ENCODE measurements around the gene AMDHD2. TPM values are rescaled to one million over a fixed set of nuclear protein-coding genes. Genes with fewer than 3 reads are reported as not detected.

The AMDHD2 gene
- total RNA-seq, 1 donor from 2014 or later, result 61.0 TPM

DNA sequence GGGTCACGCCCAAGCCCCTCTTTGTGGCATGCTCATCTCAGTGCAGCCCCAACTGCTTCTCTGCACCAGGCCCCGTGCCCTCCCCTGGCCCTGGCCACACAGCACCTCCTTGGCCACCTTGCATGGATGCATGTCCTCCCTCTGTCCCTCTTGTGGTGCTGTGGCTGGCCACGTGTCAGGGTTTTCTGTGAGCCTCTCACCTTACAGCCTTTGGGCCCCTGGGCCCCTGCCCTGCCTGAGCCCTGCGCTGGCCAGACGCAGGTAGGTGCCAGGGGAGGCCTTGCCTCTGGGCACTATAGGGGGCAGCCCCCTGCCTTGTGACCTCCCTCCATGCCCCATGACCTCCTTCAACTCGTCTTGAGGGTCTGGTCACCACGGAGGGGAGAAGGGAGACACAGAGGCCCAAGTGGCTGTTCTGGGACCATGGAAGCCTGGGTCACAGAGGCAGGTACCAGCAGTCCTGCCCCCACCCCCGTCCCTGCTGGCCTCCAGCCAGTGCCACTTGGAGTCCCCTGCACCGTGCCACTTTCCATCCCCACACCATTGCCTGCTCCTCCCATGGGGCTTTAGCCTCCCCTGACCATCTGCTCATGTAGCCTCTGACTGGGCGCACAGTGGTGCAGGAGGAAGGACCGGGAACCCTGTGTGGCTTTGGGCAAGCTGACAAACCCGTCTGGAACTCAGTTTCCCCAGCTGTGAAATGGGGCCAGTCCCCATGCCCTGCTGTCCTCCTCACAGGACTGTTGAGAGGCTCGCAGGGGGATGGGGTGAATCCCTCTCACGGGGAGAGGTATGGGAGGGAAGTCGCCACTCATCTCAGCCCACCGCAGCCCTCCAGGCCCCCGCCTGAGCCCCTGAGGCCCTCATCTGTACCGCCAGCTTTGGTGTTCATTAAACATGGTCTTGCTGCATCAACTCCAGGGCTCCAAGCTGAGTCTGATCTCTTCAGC lies 17.9 kb upstream of the AMDHD2 start:
- no peak for TF ChIP-seq CTCF (IDR thresholded peaks at IDR 0.05; ENCODE audit: partially characterized antibody, unreplicated experiment)
- H3K27me3 Mint-ChIP-seq (ENCODE audit: unreplicated experiment), result peaks cover 8% of the 10 kb centered on the region
- peak overlapping the region; percentile 12 for H3K27ac Mint-ChIP-seq (ENCODE audit: unreplicated experiment)
- peaks cover 10% of the 10 kb centered on the region for H3K4me1 Mint-ChIP-seq (ENCODE audit: low read depth, unreplicated experiment)
- no peak for DNase-seq
- H3K36me3 Mint-ChIP-seq (ENCODE audit: unreplicated experiment), result no peaks in the 10 kb centered on the region
- peaks cover 3% of the 10 kb centered on the region for H3K9me3 Mint-ChIP-seq (ENCODE audit: unreplicated experiment)
- peak overlapping the region; percentile 42 for H3K4me3 Mint-ChIP-seq (ENCODE audit: unreplicated experiment)

DNA sequence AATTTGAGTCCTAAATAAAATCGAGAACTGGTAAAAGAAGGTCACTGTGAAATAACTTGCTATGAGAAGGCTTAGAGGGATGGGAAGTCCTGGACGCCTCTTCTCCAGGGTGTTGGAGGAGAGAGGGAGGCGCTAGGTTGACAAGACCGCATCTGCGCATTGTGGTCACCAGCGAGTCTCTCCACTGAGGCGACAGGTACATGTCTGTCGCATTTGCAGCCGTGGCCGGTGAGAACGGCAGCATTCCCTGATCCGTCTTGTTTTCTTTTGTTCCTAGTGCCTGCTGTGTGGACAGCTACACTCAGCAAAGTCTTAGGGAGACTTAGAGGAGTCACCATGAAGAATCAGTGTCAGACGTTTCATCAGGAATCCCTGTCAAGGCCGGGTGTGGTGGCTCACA lies 14.5 kb upstream of the AMDHD2 start:
- no peak for DNase-seq
- no peak overlapping the region for H3K27ac Mint-ChIP-seq (ENCODE audit: unreplicated experiment)
- no peak overlapping the region for H3K4me3 Mint-ChIP-seq (ENCODE audit: unreplicated experiment)
- H3K4me1 Mint-ChIP-seq (ENCODE audit: low read depth, unreplicated experiment), result peaks cover 4% of the 10 kb centered on the region
- peaks cover 2% of the 10 kb centered on the region for H3K27me3 Mint-ChIP-seq (ENCODE audit: unreplicated experiment)
- no peak for TF ChIP-seq CTCF (IDR thresholded peaks at IDR 0.05; ENCODE audit: partially characterized antibody, unreplicated experiment)
- no peaks in the 10 kb centered on the region for H3K36me3 Mint-ChIP-seq (ENCODE audit: unreplicated experiment)
- no peaks in the 10 kb centered on the region for H3K9me3 Mint-ChIP-seq (ENCODE audit: unreplicated experiment)

GRCh38 chr16:2507052-2507659 lies 13.0 kb upstream of the AMDHD2 start:
- DNase-seq, result no peak
- Mint-ChIP-seq H3K27ac (ENCODE audit: unreplicated experiment) (no peak overlapping the region), H3K27me3 (ENCODE audit: unreplicated experiment) (peaks cover 7% of the 10 kb centered on the region), H3K9me3 (ENCODE audit: unreplicated experiment) (peaks cover 6% of the 10 kb centered on the region), H3K4me1 (ENCODE audit: low read depth, unreplicated experiment) (peaks cover 4% of the 10 kb centered on the region), H3K4me3 (ENCODE audit: unreplicated experiment) (no peak overlapping the region), H3K36me3 (ENCODE audit: unreplicated experiment) (no peaks in the 10 kb centered on the region)
- TF ChIP-seq CTCF (IDR thresholded peaks at IDR 0.05; ENCODE audit: partially characterized antibody, unreplicated experiment), result no peak

- Mint-ChIP-seq H3K4me1 (ENCODE audit: low read depth, unreplicated experiment) (peaks cover 4% of the 10 kb centered on the region), H3K9me3 (ENCODE audit: unreplicated experiment) (peaks cover 9% of the 10 kb centered on the region), H3K27me3 (ENCODE audit: unreplicated experiment) (peaks cover 12% of the 10 kb centered on the region), H3K4me3 (ENCODE audit: unreplicated experiment) (no peak overlapping the region), H3K27ac (ENCODE audit: unreplicated experiment) (no peak overlapping the region), H3K36me3 (ENCODE audit: unreplicated experiment) (no peaks in the 10 kb centered on the region)
- no peak for DNase-seq
- TF ChIP-seq CTCF (IDR thresholded peaks at IDR 0.05; ENCODE audit: partially characterized antibody, unreplicated experiment), result no peak
These were observed 12.5 kb upstream of the AMDHD2 start for GRCh38 chr16:2507665-2508064.

All from glutamatergic neuron (in vitro differentiated cells).